H1 (cell line): ENCODE measurements around the gene RNF31. TPM values are rescaled to one million over a fixed set of nuclear protein-coding genes. Genes with fewer than 3 reads are reported as not detected.
A peak's percentile ranks its signal among the peaks of the same experiment; 100 is the strongest.

ENCODE experiments used
- BRCA1 ChIP-seq: IDR thresholded peaks from 2 replicates; pipeline ENCODE4 v1.6.1; 2012; ENCODE audit warnings: low read depth, low read length, improper control_type of control experiment
- CREB1 ChIP-seq: IDR thresholded peaks from 2 replicates; pipeline ENCODE4 v1.6.1; 2012; ENCODE audit warnings: inconsistent platforms
- CTBP2 ChIP-seq: IDR thresholded peaks from 2 replicates; pipeline ENCODE4 v1.7.0; 2011; ENCODE audit warnings: borderline replicate concordance, mild to moderate bottlenecking, moderate library complexity, mixed read lengths, low read length; ENCODE audit not compliant: insufficient read depth, insufficient read length
- EP300 ChIP-seq, 2 experiments: IDR thresholded peaks; 1 replicate in 1 of 2; 2 replicates in 1 of 2; pipeline ENCODE4 v1.6.1; 2011 to 2012; ENCODE audit warnings: low read depth in 2 of 2, low read length in 2 of 2, mild to moderate bottlenecking in 2 of 2, borderline replicate concordance in 1 of 2, inconsistent platforms in 1 of 2, moderate library complexity in 1 of 2
- EZH2 ChIP-seq: fragments of 200-600 bp; sonication (generic); IDR thresholded peaks from 2 replicates; pipeline ENCODE4 v1.7.1; 2012; ENCODE audit warnings: low read depth, mild to moderate bottlenecking, moderate library complexity, low read length, inconsistent platforms; ENCODE audit not compliant: severe bottlenecking
- GTF2F1 ChIP-seq: IDR thresholded peaks from 2 replicates; pipeline ENCODE4 v1.6.1; 2012; ENCODE audit warnings: low read depth, low read length, improper control_type of control experiment, borderline replicate concordance
- HDAC2 ChIP-seq, 2 experiments: fragments of 300-600 bp in 1 of 2; sonication (generic) in 1 of 2; IDR thresholded peaks; 2 replicates each; pipeline ENCODE4 v1.6.1; 2011 to 2012; ENCODE audit warnings: low read depth in 2 of 2, low read length in 2 of 2, mild to moderate bottlenecking in 2 of 2, moderate library complexity in 2 of 2, borderline replicate concordance in 1 of 2, inconsistent platforms in 1 of 2
- MAFK ChIP-seq: IDR thresholded peaks from 2 replicates; pipeline ENCODE4 v1.6.1; 2012; ENCODE audit warnings: low read depth, mild to moderate bottlenecking, improper control_type of control experiment, low read length
- NRF1 ChIP-seq: IDR thresholded peaks from 2 replicates; pipeline ENCODE4 v1.6.1; 2011; ENCODE audit warnings: mild to moderate bottlenecking, low read depth, low read length, improper control_type of control experiment
- POU5F1 ChIP-seq: IDR thresholded peaks from 2 replicates; pipeline ENCODE4 v1.6.1; 2011; ENCODE audit warnings: low read depth, mild to moderate bottlenecking, low read length, moderate library complexity
- RAD21 ChIP-seq, 2 experiments: IDR thresholded peaks in 1 of 2; conservative IDR thresholded peaks in 1 of 2; 2 replicates each; pipeline ENCODE4 v1.6.1; 2011; ENCODE audit warnings: low read depth in 2 of 2, low read length in 2 of 2, improper control_type of control experiment in 1 of 2, inconsistent platforms in 1 of 2, mild to moderate bottlenecking in 1 of 2, moderate library complexity in 1 of 2
- RFX5 ChIP-seq: IDR thresholded peaks from 2 replicates; pipeline ENCODE4 v1.6.1; 2011; ENCODE audit warnings: low read depth, low read length, improper control_type of control experiment, borderline replicate concordance
- SAP30 ChIP-seq: fragments of 300-600 bp; sonication (generic); IDR thresholded peaks from 2 replicates; pipeline ENCODE4 v1.7.1; 2012; ENCODE audit warnings: low read length, moderate library complexity, mild to moderate bottlenecking, inconsistent platforms; ENCODE audit not compliant: insufficient read depth, insufficient replicate concordance
- SIN3A ChIP-seq, 2 experiments: IDR thresholded peaks in 1 of 2; conservative IDR thresholded peaks in 1 of 2; 2 replicates each; pipeline ENCODE4 v1.6.1; 2011 to 2012; ENCODE audit warnings: low read length in 2 of 2, improper control_type of control experiment in 1 of 2, low read depth in 1 of 2, mild to moderate bottlenecking in 1 of 2
- SIRT6 ChIP-seq: IDR thresholded peaks from one replicate; pipeline ENCODE4 v1.7.1; 2012; ENCODE audit warnings: low read length, inconsistent platforms
- SP2 ChIP-seq: IDR thresholded peaks from 2 replicates; pipeline ENCODE4 v1.6.1; 2012; ENCODE audit warnings: mild to moderate bottlenecking, low read length, inconsistent platforms
- SRF ChIP-seq: IDR thresholded peaks from 2 replicates; pipeline ENCODE4 v1.6.1; 2011; ENCODE audit warnings: mild to moderate bottlenecking, low read depth, low read length, moderate library complexity
- TBP ChIP-seq: IDR thresholded peaks from 2 replicates; pipeline ENCODE4 v1.6.1; 2011; ENCODE audit warnings: low read depth, low read length, improper control_type of control experiment
- TCF12 ChIP-seq: IDR thresholded peaks from 2 replicates; pipeline ENCODE4 v1.6.1; 2011; ENCODE audit warnings: low read depth, mild to moderate bottlenecking, low read length
- USF2 ChIP-seq: IDR thresholded peaks from 2 replicates; pipeline ENCODE4 v1.6.1; 2011; ENCODE audit warnings: low read length, improper control_type of control experiment
- polyA plus RNA-seq, 7 experiments: library from polyadenylated mRNA; depleted of rRNA in 3 of 7; stranded (reverse) in 5 of 7; unstranded in 2 of 7; fragments of >200 nt in 5 of 7; fragments of 200-250 nt in 2 of 7; gene quantifications; 1 replicate in 5 of 7; 2 replicates in 1 of 7; 4 replicates in 1 of 7; pipeline versions ENCODE4 v1.2.1 to v1.2.3, GENCODE V29; 2011 to 2013; ENCODE audit warnings: missing spikeins in 2 of 7, mixed read lengths in 2 of 7
- total RNA-seq: library from RNA; stranded (reverse); fragmentation: NEBNext Ultra II Directional; extraction: Animal tissue kit (Norgen Biotek cat#: 25700); gene quantifications from 2 replicates; pipeline ENCODE4 v1.2.1, GENCODE V29; 2021
- TF ChIP-seq, protein P1 (sequence below): IDR thresholded peaks from 2 replicates; pipeline ENCODE4 v1.6.1; 2012; ENCODE audit warnings: inconsistent platforms

Gene RNF31
- total and polyA plus RNA-seq, 2 of the 8 experiments (the other 6 are each of a cell fraction or from before 2014, with no cell fraction given), result 17.5 to 72.0 TPM

- no peak for TF ChIP-seq TCF12
- TF ChIP-seq CREB1, result no peak
- TF ChIP-seq POU5F1, result no peak
- TF ChIP-seq SP2, result no peak
- TF ChIP-seq CTBP2, result no peak
- no peak for TF ChIP-seq BRCA1
- TF ChIP-seq RFX5, result no peak
- TF ChIP-seq NRF1, result no peak
- no peak for TF ChIP-seq SAP30
- TF ChIP-seq, protein P1, sequence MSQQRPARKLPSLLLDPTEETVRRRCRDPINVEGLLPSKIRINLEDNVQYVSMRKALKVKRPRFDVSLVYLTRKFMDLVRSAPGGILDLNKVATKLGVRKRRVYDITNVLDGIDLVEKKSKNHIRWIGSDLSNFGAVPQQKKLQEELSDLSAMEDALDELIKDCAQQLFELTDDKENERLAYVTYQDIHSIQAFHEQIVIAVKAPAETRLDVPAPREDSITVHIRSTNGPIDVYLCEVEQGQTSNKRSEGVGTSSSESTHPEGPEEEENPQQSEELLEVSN, result no peak
- TF ChIP-seq SIN3A (conservative IDR thresholded peaks at IDR 0.05 in 1 of 2, IDR thresholded peaks at IDR 0.05 in 1 of 2; ENCODE audit: low read depth in 1 of 2, low read length in 2 of 2), result peak in 1 of 2 experiments; percentile 22; a peak in 1 of 4 replicates
- TF ChIP-seq USF2, result no peak
- no peak; a peak in 1 of 4 replicates for TF ChIP-seq HDAC2 (IDR thresholded peaks at IDR 0.05; ENCODE audit: borderline replicate concordance in 1 of 2, low read depth in 2 of 2, low read length in 2 of 2)
- no peak for TF ChIP-seq SIRT6
- no peak for TF ChIP-seq SRF
- TF ChIP-seq EZH2, result no peak
- no peak for TF ChIP-seq GTF2F1
- TF ChIP-seq EP300 (IDR thresholded peaks at IDR 0.05; ENCODE audit: borderline replicate concordance in 1 of 2, low read depth in 2 of 2, low read length in 2 of 2), result no peak
- no peak for TF ChIP-seq MAFK
- peak; percentile 81 for TF ChIP-seq TBP
- no peak for TF ChIP-seq RAD21 (IDR thresholded peaks at IDR 0.05 in 1 of 2, conservative IDR thresholded peaks at IDR 0.05 in 1 of 2; ENCODE audit: low read depth in 2 of 2, low read length in 2 of 2)
Measured at GRCh38 chr14:24135834-24136683, 11.2 kb upstream of the RNF31 start, which contains the start of gene PSME1 (continued).
